Measurements from ENCODE around the gene SH3PXD2B.
"Not testable (repeated sequence)": the region's sequence is repeated elsewhere in the genome, so short reads cannot be mapped to it uniquely, and the experiment has no call there.

The SH3PXD2B gene

GRCh38 chr5:172291837-172292236, 162.5 kb downstream of the SH3PXD2B start:
- DNase-seq: not testable (repeated sequence)

- DNase-seq: no peak
Measured at GRCh38 chr5:172288465-172288864, 165.9 kb downstream of the SH3PXD2B start.

- DNase-seq: not testable (repeated sequence)
Measured at GRCh38 chr5:172287140-172287539, 167.2 kb downstream of the SH3PXD2B start.

GRCh38 chr5:172285226-172286143, 168.8 kb downstream of the SH3PXD2B start:
- no peak for DNase-seq

GRCh38 chr5:172284611-172284980, 169.7 kb downstream of the SH3PXD2B start:
- no peak for DNase-seq

GRCh38 chr5:172283862-172284610, 170.3 kb downstream of the SH3PXD2B start:
- peak; percentile 68 for DNase-seq

GRCh38 chr5:172283020-172283861, 171.1 kb downstream of the SH3PXD2B start, which contains the start of gene UBTD2:
Gene UBTD2 (minus strand): TSS chr5:172283764. CDS start chr5:172283665, 99 bp downstream.
- DNase-seq: peak; percentile 58

GRCh38 chr5:172282272-172283019, 171.9 kb downstream of the SH3PXD2B start:
- DNase-seq: no peak

GRCh38 chr5:172281346-172281745, 173.0 kb downstream of the SH3PXD2B start:
- no peak for DNase-seq

GRCh38 chr5:172280929-172281328, 173.4 kb downstream of the SH3PXD2B start:
- DNase-seq: no peak

- no peak for DNase-seq
Measured at GRCh38 chr5:172280317-172280716, 174.0 kb downstream of the SH3PXD2B start.

- no peak for DNase-seq
Measured at GRCh38 chr5:172278356-172278755, 176.0 kb downstream of the SH3PXD2B start.

GRCh38 chr5:172276214-172276613, 178.1 kb downstream of the SH3PXD2B start:
- DNase-seq: no peak
